Loucy (cell line): ENCODE results near the gene CCL7.

ENCODE experiments used
- H2AFZ ChIP-seq: fragments of 200-600 bp; sonication (generic); 2 replicates; pipeline ENCODE4 v1.6.0; 2016; ENCODE audit warnings: antibody characterized with exemption, mild to moderate bottlenecking, low read length, moderate library complexity
- H3F3A ChIP-seq: fragments of 200-600 bp; 2 replicates; pipeline ENCODE4 v1.6.0; 2016; ENCODE audit warnings: antibody characterized with exemption, low read depth, mild to moderate bottlenecking
- H3K27me3 ChIP-seq: fragments of 200-600 bp; sonication (generic); 2 replicates; pipeline ENCODE4 v1.6.1; 2014; ENCODE audit warnings: low read length, mild to moderate bottlenecking; ENCODE audit not compliant: insufficient read depth, poor library complexity, severe bottlenecking
- H3K36me3 ChIP-seq: fragments of 200-600 bp; sonication (generic); 2 replicates; pipeline ENCODE4 v1.6.1; 2016; ENCODE audit warnings: low read length; ENCODE audit not compliant: insufficient read depth
- H3K4me1 ChIP-seq: fragments of 200-600 bp; sonication (generic); 2 replicates; pipeline ENCODE4 v1.5.1; 2014; ENCODE audit warnings: low read length, mild to moderate bottlenecking; ENCODE audit not compliant: insufficient read depth, poor library complexity, severe bottlenecking
- H3K4me2 ChIP-seq: fragments of 200-600 bp; sonication (generic); 2 replicates; pipeline ENCODE4 v1.6.0; 2014; ENCODE audit warnings: antibody characterized with exemption, low read length, low read depth, mild to moderate bottlenecking; ENCODE audit not compliant: poor library complexity, severe bottlenecking
- H3K4me3 ChIP-seq: fragments of 200-600 bp; sonication (generic); 2 replicates; pipeline ENCODE4 v1.5.1; 2014; ENCODE audit warnings: low read length, mild to moderate bottlenecking, mixed read lengths; ENCODE audit not compliant: poor library complexity, severe bottlenecking
- H3K79me2 ChIP-seq: fragments of 200-600 bp; sonication (generic); 2 replicates; pipeline ENCODE4 v1.6.1; 2014; ENCODE audit warnings: low read length; ENCODE audit not compliant: insufficient read depth
- H3K9ac ChIP-seq: fragments of 200-600 bp; sonication (generic); 2 replicates; pipeline ENCODE4 v1.6.0; 2014; ENCODE audit warnings: mild to moderate bottlenecking, low read depth, low read length, moderate library complexity; ENCODE audit not compliant: poor library complexity, severe bottlenecking
- H3K9me2 ChIP-seq: fragments of 200-600 bp; sonication (generic); replicated peaks from 2 replicates; pipeline ENCODE4 v1.6.1; 2016; ENCODE audit warnings: low read depth, low read length, mixed read lengths
- H3K9me3 ChIP-seq: fragments of 200-600 bp; sonication (generic); 2 replicates; pipeline ENCODE4 v1.6.1; 2014; ENCODE audit warnings: mild to moderate bottlenecking, antibody characterized with exemption, low read length, low read depth; ENCODE audit not compliant: insufficient read depth
- H4K20me1 ChIP-seq: fragments of 200-600 bp; sonication (generic); 2 replicates; pipeline ENCODE4 v1.6.0; 2014; ENCODE audit warnings: antibody characterized with exemption, low read length, mild to moderate bottlenecking; ENCODE audit not compliant: insufficient read depth, poor library complexity, severe bottlenecking
- CTCF ChIP-seq: fragments of 200-600 bp; sonication (generic); conservative IDR thresholded peaks from 2 replicates; pipeline ENCODE4 v1.5.1; 2014; ENCODE audit warnings: mild to moderate bottlenecking, antibody characterized with exemption, low read length
- EZH2phosphoT487 ChIP-seq: fragments of 200-600 bp; IDR thresholded peaks from 2 replicates; pipeline ENCODE4 v1.6.1; 2018; ENCODE audit warnings: antibody characterized with exemption, mild to moderate bottlenecking, moderate library complexity, borderline replicate concordance

Gene CCL7

GRCh38 chr17:34257299-34257985 lies 12.6 kb upstream of the CCL7 start:
- H2AFZ ChIP-seq = no peak overlapping the region
- no peaks in the 10 kb centered on the region for H4K20me1 ChIP-seq
- H3K27me3 ChIP-seq = no peaks in the 10 kb centered on the region
- H3K4me2 ChIP-seq = no peak overlapping the region
- H3K9me3 ChIP-seq = no peaks in the 10 kb centered on the region
- H3K9ac ChIP-seq = no peak overlapping the region
- H3K79me2 ChIP-seq = no peaks in the 10 kb centered on the region
- no peaks in the 10 kb centered on the region for H3K4me1 ChIP-seq
- no peaks in the 10 kb centered on the region for H3K9me2 ChIP-seq
- H3K4me3 ChIP-seq = no peak overlapping the region
- no peaks in the 10 kb centered on the region for H3F3A ChIP-seq
- TF ChIP-seq CTCF (no peak), EZH2phosphoT487 (no peak)
- no peaks in the 10 kb centered on the region for H3K36me3 ChIP-seq

- no peaks in the 10 kb centered on the region for H3F3A ChIP-seq
- no peak overlapping the region for H3K9ac ChIP-seq
- no peaks in the 10 kb centered on the region for H4K20me1 ChIP-seq
- H3K9me2 ChIP-seq = no peaks in the 10 kb centered on the region
- H3K27me3 ChIP-seq = no peaks in the 10 kb centered on the region
- no peaks in the 10 kb centered on the region for H3K9me3 ChIP-seq
- no peaks in the 10 kb centered on the region for H3K4me1 ChIP-seq
- TF ChIP-seq EZH2phosphoT487 (no peak), CTCF (no peak)
- no peak overlapping the region for H3K4me2 ChIP-seq
- no peak overlapping the region for H3K4me3 ChIP-seq
- H3K36me3 ChIP-seq = no peaks in the 10 kb centered on the region
- no peaks in the 10 kb centered on the region for H3K79me2 ChIP-seq
- no peak overlapping the region for H2AFZ ChIP-seq
Measured at GRCh38 chr17:34257986-34258326, 12.1 kb upstream of the CCL7 start.

- no peaks in the 10 kb centered on the region for H3K36me3 ChIP-seq
- H3K9ac ChIP-seq = no peak overlapping the region
- no peaks in the 10 kb centered on the region for H3F3A ChIP-seq
- H2AFZ ChIP-seq = no peak overlapping the region
- no peaks in the 10 kb centered on the region for H3K79me2 ChIP-seq
- H3K9me3 ChIP-seq = no peaks in the 10 kb centered on the region
- H3K4me1 ChIP-seq = no peaks in the 10 kb centered on the region
- no peak for TF ChIP-seq EZH2phosphoT487
- no peak for TF ChIP-seq CTCF
- no peak overlapping the region for H3K4me3 ChIP-seq
- no peaks in the 10 kb centered on the region for H3K9me2 ChIP-seq
- H3K4me2 ChIP-seq = no peak overlapping the region
- H4K20me1 ChIP-seq = no peaks in the 10 kb centered on the region
- no peaks in the 10 kb centered on the region for H3K27me3 ChIP-seq
Measured at GRCh38 chr17:34259146-34259545, 10.9 kb upstream of the CCL7 start.
